PC-9 (cell line): Measurements from ENCODE around the gene RASAL2.

Source experiments
- CTCF ChIP-seq: fragments of 200-600 bp; sonication (generic); conservative IDR thresholded peaks from 2 replicates; pipeline ENCODE4 v1.6.1; 2017; ENCODE audit warnings: mixed run types, antibody characterized with exemption, mild to moderate bottlenecking, moderate library complexity
- EZH2 ChIP-seq: fragments of 200-600 bp; sonication (generic); IDR thresholded peaks from 2 replicates; pipeline ENCODE4 v1.8.0; 2017; ENCODE audit warnings: antibody characterized with exemption, low read depth

- TF ChIP-seq CTCF (no peak), EZH2 (no peak)
These were observed 409.0 kb downstream of the RASAL2 start for GRCh38 chr1:178502856-178503255.
